Neural cell (in vitro differentiated cells): Measurements from ENCODE around the gene POMT2.

ENCODE experiments used
- RAD21 ChIP-seq: fragments of 450-650 bp; conservative IDR thresholded peaks from 2 replicates; pipeline ENCODE4 v1.6.1; 2014; ENCODE audit warnings: antibody characterized with exemption, mild to moderate bottlenecking, moderate library complexity
- SMC3 ChIP-seq: fragments of 450-650 bp; conservative IDR thresholded peaks from 2 replicates; pipeline ENCODE4 v1.6.1; 2014; ENCODE audit warnings: antibody characterized with exemption, mild to moderate bottlenecking, moderate library complexity; ENCODE audit not compliant: poor library complexity

GRCh38 chr14:77313371-77313770, 7.3 kb downstream of the POMT2 start:
- TF ChIP-seq SMC3 (no peak), RAD21 (no peak)
